Ascending aorta (tissue), 2 donors: Measurements from ENCODE around the gene ARL16. TPM values are rescaled to one million over a fixed set of nuclear protein-coding genes. Genes with fewer than 3 reads are reported as not detected.

Experiments
- DNase-seq, 2 donors: peaks; one replicate each; pipeline ENCODE4 v3.0.0-alpha.2; 2019; ENCODE audit warnings: low spot score in 2 of 2
- H3K27ac ChIP-seq, 2 donors: fragments of 200-600 bp; sonication (generic); one replicate each; pipeline ENCODE4 v1.5.1; 2016 to 2017; ENCODE audit warnings: mild to moderate bottlenecking in 1 of 2
- H3K27me3 ChIP-seq: fragments of 200-600 bp; sonication (generic); one replicate; pipeline ENCODE4 v1.5.1; 2017
- H3K36me3 ChIP-seq, 2 donors: fragments of 200-600 bp; sonication (generic); one replicate each; pipeline ENCODE4 v1.5.1; 2016
- H3K4me1 ChIP-seq, 2 donors: fragments of 200-600 bp; sonication (generic); one replicate each; pipeline ENCODE4 v1.5.1; 2016 to 2017; ENCODE audit warnings: mild to moderate bottlenecking in 1 of 2
- H3K4me3 ChIP-seq, 2 donors: fragments of 200-600 bp; sonication (generic); one replicate each; pipeline ENCODE4 v1.5.1; 2016 to 2017; ENCODE audit warnings: mild to moderate bottlenecking in 1 of 2
- H3K9me3 ChIP-seq, 2 donors: fragments of 200-600 bp; sonication (generic); one replicate each; pipeline ENCODE4 v1.5.1; 2016
- CTCF ChIP-seq, 3 experiments: fragments of 200-600 bp in 2 of 3; fragments of 450-650 bp in 1 of 3; sonication (generic) in 2 of 3; IDR thresholded peaks; one replicate each; pipeline ENCODE4 v1.5.1; 2016 to 2019; ENCODE audit warnings: antibody characterized with exemption in 3 of 3, mild to moderate bottlenecking in 1 of 3, moderate library complexity in 1 of 3
- intact Hi-C: fragments of 100-400 bp; cut with DNase I; formaldehyde crosslinking; loops from one replicate; pipeline ENCODE4 v1.15.1; 2023
- total RNA-seq: library from RNA; depleted of rRNA; stranded (reverse); fragments of >200 nt; gene quantifications from one replicate; pipeline ENCODE4 v1.1.0, GENCODE V29; 2016

The ARL16 gene
- total RNA-seq, 1 donor from 2014 or later: 21.0 TPM

- intact Hi-C loops: no loop called here
- H3K4me3 ChIP-seq: no peak overlapping the region
- H3K9me3 ChIP-seq: no peaks in the 10 kb centered on the region
- peaks cover 0 to 4% of the 10 kb centered on the region in 2 donors for H3K36me3 ChIP-seq
- no peaks in the 10 kb centered on the region for H3K27me3 ChIP-seq
- no peak overlapping the region for H3K27ac ChIP-seq
- DNase-seq: no peak
- peaks cover 0 to 8% of the 10 kb centered on the region in 2 donors for H3K4me1 ChIP-seq
- no peak for TF ChIP-seq CTCF (IDR thresholded peaks at IDR 0.05)
Measured at GRCh38 chr17:81722184-81723120, 38.9 kb upstream of the ARL16 start.

GRCh38 chr17:81720267-81721071 lies 36.9 kb upstream of the ARL16 start:
- intact Hi-C loops: no loop called here
- Histone ChIP-seq H3K27ac (no peak overlapping the region), H3K36me3 (peaks cover 0 to 4% of the 10 kb centered on the region in 2 donors), H3K4me1 (peaks cover 0 to 8% of the 10 kb centered on the region in 2 donors), H3K27me3 (no peaks in the 10 kb centered on the region), H3K9me3 (no peaks in the 10 kb centered on the region), H3K4me3 (no peak overlapping the region)
- TF ChIP-seq CTCF (IDR thresholded peaks at IDR 0.05): no peak
- no peak for DNase-seq

DNA sequence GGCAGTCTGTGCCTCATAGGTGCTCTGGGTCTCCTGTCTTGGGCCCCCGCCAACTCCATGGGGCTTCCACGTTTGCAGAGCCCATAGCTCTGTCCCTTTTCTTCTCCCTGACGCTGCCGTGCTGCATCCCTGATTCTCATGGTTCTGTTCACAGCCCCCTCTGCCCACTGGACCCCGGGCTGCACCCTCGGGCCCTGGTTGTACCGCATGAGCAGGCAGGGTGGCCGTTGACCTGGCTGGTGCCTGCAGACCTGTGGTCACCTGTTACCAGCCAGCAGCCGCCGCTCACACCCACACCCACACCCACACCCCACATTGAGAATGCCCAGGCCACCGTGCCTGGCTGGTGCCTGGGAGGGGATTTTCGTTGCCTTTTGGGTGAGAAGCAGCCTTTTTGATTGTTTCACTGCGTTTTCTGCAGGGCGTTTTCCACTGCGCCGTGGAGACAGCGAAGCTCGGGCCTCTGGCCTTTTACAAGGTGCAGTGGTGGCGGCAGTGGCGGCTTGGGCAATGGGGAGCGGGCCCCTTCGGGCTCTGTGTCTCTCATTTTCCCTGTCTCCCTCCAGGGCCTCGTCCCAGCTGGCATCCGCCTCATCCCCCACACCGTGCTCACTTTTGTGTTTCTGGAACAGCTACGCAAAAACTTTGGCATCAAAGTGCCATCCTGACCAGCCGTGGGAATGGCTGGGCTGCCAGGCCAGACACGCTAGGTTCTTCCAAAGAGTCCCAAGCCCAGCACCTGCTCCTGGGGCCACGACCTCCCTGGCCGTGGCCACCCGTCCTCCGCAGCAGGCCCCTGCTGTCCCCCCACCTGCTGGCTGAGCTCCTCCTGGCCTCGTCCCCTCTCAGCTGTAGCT lies 36.0 kb upstream of the ARL16 start:
- Histone ChIP-seq H3K4me3 (no peak overlapping the region), H3K9me3 (no peaks in the 10 kb centered on the region), H3K4me1 (peaks cover 0 to 8% of the 10 kb centered on the region in 2 donors), H3K27me3 (no peaks in the 10 kb centered on the region), H3K27ac (no peak overlapping the region), H3K36me3 (peaks cover 0 to 4% of the 10 kb centered on the region in 2 donors)
- intact Hi-C loops: no loop called here
- no peak for TF ChIP-seq CTCF (IDR thresholded peaks at IDR 0.05)
- DNase-seq: no peak

DNA sequence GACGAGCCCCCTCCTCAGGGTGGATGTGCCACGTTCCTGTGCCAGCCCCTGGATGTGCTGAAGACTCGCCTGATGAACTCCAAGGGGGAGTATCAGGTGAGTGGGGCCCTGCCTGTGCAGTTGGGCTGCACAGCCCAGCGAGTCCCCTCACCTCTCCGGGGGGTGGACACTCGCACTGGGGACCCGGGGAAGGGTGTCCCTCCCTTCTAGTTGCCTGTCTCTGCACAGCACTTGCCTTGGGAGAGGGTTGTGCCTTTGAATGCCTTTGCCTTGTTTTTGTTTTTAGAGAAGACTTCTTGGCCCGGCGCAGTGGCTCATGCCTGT lies 34.1 kb upstream of the ARL16 start:
- no peak for TF ChIP-seq CTCF (IDR thresholded peaks at IDR 0.05)
- H3K4me1 ChIP-seq: peaks cover 3 to 9% of the 10 kb centered on the region in 2 donors
- DNase-seq: no peak
- H3K9me3 ChIP-seq: no peaks in the 10 kb centered on the region
- intact Hi-C loops: no loop called here
- H3K36me3 ChIP-seq: peaks cover 0 to 4% of the 10 kb centered on the region in 2 donors
- H3K27ac ChIP-seq: no peak overlapping the region
- H3K27me3 ChIP-seq: no peaks in the 10 kb centered on the region
- H3K4me3 ChIP-seq: no peak overlapping the region

- no peak overlapping the region for H3K27ac ChIP-seq
- H3K4me1 ChIP-seq: peaks cover 4 to 7% of the 10 kb centered on the region in 2 donors
- no peak for TF ChIP-seq CTCF (IDR thresholded peaks at IDR 0.05)
- H3K27me3 ChIP-seq: no peaks in the 10 kb centered on the region
- intact Hi-C loops: no loop called here
- H3K9me3 ChIP-seq: no peaks in the 10 kb centered on the region
- H3K36me3 ChIP-seq: peaks cover 0 to 4% of the 10 kb centered on the region in 2 donors
- H3K4me3 ChIP-seq: no peak overlapping the region
- no peak for DNase-seq
Measured at GRCh38 chr17:81717049-81717765, 33.6 kb upstream of the ARL16 start.
